ENCODE results near the gene DIP2C.

DIP2C gene

DNA sequence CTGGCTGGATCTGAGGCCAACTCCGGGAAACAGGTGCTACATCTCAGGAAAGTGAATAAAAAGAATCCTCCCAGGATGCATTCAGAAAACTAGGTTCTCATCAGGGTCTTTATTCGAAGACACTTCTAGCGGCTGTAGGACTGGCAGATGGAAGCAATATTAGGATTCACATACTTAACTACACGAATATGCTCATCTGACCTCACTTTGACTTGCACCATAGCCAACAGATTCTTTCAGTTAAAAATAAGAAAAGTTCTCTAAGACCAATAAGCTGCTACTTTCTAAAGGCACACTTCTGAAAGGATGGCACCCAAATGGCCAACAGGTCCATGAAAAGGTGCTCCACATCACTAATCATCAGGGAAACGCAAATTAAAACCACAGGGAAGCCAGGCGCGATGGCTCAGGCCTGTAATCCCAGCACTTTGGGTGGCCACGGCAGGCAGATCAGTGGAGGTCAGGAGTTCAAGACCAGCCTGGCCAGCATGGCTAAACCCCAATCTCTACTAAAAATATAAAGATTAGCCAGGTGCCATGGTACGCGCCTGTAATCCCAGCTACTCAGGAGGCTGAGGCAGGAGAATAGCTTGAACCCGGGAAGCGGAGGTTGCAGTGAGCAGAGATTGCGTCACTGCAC lies 296.2 kb downstream of the DIP2C start:
- no peak for DNase-seq (ENCODE audit: low read depth in 2 of 2)

DNA sequence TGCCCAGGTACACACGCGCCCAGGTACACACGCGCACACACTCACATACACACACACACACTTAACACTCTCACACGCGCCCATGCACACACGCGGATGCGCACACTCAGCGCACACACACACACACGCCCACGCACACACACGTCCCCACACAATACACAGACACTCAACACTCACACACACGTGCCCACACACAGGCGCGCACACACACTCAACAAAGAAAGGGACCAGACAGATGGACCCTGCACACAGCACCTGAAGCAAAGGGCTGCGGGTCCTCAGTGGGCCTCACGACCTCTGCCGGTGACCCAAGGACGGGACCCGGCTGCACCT lies 296.8 kb downstream of the DIP2C start:
- no peak for DNase-seq (ENCODE audit: low read depth in 2 of 2)

DNA sequence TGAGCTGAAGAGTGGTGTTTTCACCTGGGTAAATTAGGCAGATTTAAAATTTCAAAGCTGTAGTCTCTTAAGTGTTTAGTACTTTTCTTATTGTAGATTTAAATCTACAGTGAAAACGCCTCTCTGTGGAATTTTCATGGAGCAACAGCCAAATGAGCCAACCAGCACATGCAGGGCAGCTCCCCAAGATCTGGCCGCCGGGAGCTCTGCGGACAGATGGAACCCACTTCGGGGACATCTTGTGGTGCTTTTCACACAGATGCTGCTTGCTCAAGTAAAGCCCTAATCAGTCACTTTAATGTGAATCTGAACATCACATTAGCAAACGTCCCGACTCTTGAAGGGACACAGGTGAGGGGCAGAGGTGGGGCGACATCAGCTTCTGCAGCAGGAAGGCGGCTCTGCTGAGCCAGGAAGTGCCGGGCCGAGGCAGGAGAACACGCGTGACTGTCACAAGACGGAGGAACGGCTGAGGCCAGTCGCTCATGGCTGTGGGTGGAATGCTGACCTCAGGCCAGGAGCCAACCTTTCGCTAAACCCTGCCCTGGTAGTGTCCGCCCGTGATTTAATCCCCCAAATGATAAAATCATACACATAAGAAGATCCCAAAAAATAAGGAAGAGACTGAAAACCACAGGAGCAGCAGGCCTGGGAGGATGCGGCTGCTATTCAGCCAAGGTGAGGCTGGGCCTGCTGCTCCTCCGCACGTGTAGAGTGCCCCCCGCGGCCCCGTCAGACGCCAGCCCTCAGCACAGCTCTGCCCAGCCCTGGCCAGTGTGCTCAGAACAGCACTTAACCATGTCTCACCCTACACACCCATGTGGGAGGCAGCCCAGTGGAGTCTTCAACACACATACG lies 297.4 kb downstream of the DIP2C start:
- no peak for DNase-seq (ENCODE audit: low read depth in 2 of 2)

DNA sequence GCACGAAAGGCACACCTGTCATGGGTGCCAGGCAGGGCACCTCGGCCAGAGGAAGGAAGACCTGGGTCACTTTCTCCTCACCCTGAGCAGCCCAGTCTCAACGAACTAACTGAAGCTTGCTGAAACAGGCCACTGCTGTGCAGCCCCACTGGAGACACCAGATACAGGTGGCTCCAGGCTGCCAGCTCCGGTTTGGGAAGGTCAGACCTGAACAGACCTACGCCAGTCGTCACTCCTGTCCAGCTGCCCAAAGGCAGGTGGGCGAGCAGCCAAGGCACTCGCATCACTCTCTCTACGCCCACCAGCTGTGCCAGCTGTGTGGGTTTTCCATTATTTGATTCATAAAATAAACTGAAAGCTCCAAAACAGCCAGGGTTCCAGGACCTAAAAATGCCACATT lies 298.2 kb downstream of the DIP2C start:
- no peak for DNase-seq (ENCODE audit: low read depth in 2 of 2)

DNA sequence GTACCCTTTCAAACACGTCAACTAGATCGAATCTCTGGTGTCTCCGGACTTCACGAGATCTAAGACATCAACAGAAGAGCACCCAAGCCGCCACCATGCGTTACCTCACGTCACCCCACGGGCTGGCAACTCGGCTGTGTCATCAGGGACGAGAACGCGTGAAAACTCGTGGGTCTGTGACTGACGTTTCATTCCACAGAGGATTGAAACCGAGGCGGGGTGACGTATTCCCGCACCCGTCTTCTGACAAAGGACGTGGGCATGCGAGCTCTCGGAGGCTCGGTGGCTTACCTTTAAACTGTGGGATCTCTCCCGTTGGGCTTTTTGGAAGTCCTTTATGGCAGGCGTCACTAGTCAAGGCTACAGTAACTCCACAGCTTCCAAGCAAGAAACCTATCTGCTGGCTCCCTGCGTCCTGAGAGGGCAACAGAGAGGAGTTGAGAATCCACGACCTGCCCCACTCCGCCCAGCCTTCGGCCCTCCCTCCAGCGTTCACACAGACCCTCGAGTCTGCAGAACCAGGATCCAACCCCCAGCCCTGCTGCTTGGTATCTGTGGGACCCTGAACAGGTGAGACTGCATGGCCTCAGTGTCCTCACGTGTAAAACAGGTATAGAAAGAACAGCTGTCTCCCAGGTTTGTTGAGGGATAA lies 298.9 kb downstream of the DIP2C start:
- DNase-seq (ENCODE audit: low read depth in 2 of 2), result no peak

DNA sequence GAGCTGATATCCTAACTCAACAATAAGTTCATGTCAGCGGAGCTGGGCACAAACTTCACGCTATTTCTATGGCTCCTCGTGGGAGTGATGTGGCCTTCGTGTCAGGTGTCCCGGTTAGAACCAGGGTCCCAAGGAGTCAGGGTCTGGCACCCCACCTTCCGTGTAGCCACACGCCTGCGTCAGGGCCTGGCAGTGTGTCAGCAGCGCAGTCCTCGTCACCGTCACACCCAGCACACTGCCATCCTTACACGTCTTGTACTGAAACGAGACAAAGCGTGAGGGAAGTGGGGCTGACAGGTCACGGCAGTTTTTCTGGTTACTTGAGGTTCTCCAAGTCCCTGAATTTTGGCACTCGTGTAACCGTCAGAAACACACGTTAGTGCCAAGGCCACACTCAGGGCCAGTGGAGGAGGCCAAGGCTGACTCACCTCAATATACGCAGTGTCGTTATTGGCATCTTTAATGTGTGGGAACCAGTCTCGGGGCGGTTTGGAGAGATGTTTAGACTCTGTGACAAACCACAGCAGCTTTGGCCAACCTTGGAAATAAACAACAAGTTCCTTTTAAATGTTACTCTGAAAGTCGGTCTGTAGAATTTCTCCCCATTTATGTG lies 299.5 kb downstream of the DIP2C start:
- no peak for DNase-seq (ENCODE audit: low read depth in 2 of 2)

DNA sequence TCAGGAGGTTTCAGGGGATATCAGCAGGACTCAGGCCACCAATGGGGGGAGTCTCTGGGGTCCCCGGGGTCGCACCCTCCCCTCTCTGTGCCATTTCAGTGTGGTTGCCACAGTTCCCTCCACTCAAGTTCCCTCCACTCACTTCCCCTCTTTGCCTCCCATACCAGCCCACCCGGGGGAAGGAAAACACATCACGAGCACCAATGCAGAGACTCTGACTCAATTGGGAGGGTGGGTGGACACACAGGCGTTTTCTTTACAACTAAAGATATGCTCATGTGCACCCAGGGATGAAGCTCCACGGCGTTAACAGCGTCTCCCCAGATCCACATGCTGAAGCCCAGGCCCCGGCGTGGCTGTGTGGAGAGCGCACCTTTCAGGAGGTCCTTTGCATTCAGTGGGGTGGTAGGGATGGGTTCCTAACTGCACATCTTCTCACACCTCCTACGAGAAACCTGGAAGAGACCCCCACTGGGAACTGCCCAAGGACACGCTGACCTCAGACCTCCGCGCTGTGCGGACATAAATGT lies 300.1 kb downstream of the DIP2C start:
- DNase-seq (ENCODE audit: low read depth in 2 of 2), result no peak

DNA sequence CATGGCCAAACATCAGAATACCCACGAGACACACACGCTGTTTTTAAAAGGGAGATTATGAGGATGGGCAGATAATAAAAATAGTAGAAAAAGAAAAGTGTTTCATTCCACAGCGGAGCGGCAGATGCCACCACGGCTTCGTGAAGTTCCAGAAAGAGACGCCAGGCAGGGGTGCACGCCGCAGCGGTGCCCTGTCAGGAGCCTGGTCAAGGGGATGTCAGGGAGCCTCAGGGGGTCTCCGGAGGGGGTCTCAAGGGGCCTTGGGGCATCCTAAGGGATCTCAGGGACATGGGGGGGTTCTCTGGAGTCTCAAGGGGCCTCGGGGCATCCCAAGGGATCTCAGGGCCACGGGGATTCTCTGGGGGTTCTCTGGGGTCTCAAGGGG lies 300.8 kb downstream of the DIP2C start:
- no peak for DNase-seq (ENCODE audit: low read depth in 2 of 2)

DNA sequence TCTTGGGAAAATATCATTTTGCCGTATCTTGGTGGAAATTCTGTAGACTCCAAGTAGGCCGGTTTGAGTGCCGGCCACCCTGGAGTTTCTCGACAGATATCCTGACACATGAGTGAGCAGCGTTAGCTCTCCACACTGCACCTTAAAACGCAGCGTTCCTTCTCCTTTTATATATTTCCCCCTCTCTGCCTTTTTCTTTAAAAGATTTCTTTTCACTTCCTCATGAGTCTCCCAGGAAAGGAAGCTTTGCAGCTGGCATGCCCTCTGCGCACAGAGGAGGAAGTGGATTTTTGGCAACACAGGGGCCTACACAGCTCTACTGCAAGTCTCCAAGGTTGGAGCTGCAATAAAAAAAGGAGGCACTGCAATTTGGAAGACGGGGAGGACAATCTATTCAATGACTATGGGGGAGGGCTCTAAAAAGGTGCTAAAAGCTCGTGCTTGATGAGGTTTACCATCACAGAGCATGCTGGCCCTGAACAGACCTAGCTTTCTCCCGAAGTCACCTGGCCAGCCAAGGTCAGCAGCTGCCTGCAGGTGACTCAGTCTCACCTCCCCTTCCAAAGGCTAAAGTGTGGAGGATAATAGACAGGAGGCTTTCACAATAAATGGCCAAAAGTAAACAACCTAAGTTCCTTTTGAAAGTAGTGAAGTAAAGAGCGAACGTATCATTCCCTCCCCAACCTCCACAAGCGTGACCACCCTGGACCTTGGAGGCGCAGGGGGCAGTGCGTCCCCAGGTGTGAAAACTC lies 301.4 kb downstream of the DIP2C start:
- no peak for DNase-seq (ENCODE audit: low read depth in 2 of 2)

DNA sequence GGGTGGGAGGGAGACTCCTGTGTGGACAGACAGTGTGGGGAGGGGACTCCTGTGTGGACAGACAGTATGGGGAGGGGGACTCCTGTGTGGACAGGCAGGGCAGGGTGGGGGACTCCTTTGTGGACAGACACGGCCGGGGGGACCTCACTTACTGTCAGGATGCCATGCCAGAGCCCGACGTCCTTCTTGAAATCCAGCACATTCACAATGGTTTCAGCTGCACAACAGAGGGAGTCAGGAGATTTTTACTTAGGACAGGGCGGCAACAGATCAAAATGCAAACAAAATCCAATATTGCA lies 301.9 kb downstream of the DIP2C start:
- DNase-seq (ENCODE audit: low read depth in 2 of 2), result no peak

DNA sequence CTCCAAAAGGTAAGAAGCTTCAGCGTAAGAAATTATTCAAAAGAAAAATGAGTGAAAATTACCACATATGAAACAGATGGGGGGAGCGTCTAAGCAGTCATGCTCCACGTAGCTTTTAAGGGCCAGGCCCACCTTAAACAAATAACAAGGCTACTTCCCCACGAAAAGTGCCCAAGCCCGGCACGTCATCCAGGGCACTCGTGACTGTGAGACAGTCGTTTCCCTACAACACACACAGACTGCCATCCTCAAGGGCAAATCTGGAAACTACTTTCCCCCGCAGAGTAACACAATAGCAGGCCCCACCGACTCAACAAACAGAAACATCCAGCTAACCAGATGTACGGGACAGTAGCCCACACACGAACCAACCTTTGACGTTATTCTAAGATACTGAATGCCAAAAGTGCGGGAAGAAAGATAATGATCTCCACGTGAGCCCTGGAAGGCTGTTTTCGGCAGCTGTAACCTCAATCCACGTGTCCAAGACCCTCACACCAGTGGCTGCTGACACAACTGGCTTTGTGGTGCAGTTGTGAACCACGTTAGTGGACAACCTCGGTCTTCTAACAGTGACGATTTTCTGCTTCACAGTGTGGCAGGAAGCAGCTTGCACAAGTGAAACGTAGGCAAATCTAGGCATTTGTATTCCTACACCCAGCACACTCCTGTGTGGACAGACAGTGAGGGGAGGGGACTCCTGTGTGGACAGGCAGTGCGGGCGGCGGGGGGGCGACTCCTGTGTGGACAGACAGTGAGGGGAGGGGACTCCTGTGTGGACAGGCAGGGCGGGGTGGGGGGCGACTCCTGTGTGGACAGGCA lies 302.5 kb downstream of the DIP2C start:
- no peak for DNase-seq (ENCODE audit: low read depth in 2 of 2)

DNA sequence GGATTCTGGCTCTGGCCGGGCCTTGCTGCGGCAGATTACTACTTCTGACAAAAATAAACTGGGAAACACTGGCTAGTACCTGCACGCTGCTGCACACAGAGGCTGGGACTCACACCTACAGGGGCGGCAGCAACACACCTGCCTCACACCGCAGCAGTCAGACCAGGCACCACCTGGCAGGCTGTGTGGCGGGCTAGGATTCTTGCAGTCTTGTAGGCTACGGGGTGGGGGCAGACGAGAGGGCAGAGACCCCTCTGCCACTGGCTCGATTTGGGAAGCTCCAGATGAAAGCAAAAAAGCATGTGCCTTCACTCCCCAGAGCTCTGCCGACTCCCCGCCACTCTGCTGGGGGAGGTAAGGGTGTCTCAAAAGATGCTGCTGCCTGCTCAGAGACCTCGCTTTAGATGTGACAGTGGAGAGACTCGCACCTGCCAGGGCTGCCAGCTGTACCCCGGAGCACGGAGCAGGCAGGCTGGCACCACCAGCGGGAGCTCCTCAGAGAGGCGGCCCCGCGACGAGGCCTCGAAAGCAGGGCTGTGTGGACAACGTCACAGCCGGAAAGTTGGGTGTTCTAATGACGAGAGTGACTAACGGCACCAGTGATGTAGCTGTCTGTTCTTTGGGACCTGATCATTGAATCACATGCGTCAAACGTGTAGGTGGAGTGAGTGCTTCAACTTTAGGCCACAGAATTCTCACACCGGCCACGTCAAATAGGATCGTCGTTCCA lies 303.7 kb downstream of the DIP2C start:
- DNase-seq (ENCODE audit: low read depth in 2 of 2), result no peak

DNA sequence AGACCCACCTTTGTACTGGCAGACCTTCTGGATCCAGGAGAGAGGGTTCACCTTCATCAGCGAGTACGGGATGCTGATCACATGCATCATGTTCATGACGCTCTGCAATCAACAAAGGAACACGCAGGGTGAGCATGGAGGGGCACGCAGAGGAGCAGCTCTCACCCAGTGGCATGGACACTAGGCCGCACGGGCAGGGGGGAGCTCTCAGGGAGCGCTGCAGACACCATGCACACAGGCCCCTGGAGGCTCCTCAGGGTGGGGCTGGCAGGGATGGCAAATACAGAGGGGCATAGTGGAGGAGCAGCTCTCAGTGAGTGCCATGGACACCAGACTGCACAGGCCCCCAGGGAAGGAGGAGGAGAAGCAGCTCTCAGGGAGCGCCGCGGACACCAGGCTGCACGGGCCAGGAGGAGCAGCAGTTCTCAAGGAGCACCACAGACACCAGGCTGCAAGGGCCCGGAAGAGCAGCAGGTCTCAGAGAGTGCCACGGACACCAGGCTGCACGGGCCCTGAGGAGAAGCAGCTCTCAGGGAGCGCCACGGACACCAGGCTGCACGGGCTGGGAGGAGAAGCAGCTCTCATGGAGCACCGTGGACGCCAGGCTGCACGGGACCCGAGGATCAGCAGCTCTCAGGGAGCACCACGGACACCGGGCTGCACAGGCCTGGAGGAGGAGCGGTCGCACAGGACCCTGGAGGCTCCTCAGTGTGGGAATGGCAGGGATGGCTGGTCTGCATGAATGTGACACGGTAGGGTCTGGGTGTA lies 304.7 kb downstream of the DIP2C start:
- DNase-seq (ENCODE audit: low read depth in 2 of 2), result no peak

DNA sequence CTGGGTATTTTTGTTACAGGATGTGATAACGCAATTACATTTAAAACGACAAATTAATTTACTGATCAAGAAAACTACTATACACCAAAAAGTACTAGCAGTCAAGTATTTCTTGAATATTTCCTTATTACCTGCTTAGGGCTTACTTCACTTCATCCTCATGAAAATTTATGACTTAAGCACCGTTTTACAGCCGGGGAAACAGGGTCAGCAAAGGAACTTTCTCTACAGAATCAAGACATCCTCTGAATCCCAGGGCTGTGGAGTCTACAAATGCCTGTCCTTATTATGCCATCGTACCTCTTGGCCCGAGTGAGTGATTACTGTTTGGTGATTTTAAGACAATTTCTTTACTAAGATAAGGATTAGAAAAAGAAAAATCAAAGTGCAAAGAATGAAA lies 305.9 kb downstream of the DIP2C start:
- no peak for DNase-seq (ENCODE audit: low read depth in 2 of 2)

DNA sequence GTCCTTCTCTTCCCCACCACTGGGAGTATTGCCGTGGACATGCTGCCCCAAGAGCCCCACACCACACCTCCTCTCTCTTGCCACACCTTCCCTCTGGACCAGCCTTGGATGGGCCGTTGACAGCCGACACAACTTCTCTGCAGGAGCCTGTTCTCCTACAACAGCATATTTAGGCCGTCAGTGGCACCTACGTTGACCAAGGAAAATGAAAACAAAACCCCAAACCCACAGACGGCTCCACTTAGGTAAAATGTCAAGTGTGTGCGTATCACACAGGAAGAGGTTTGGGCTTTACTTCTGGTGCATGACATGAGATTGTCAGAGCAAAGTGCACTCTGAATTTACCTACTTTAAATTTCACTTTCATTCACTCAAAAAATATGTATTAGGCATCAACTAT lies 307.7 kb downstream of the DIP2C start:
- no peak for DNase-seq (ENCODE audit: low read depth in 2 of 2)

DNA sequence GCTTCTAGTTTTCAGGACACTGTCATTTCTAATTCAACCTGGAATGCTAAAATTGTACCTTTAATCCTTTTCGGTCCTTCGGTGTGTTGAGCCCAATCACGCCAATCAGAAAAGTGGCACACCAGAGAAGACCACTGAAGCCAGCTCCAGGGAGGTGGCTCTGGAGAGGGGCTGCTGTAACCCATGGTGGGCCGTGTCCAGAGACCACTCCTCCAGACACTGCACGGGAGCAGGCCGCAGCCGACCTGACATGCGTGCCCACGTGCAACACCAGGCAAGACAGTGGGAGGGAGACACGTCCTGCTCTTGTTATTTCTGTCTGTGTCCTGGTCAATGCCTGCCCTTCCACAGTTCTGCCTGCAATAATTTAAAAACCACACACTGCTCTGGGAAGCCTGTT lies 308.1 kb downstream of the DIP2C start:
- DNase-seq (ENCODE audit: low read depth in 2 of 2), result no peak

DNA sequence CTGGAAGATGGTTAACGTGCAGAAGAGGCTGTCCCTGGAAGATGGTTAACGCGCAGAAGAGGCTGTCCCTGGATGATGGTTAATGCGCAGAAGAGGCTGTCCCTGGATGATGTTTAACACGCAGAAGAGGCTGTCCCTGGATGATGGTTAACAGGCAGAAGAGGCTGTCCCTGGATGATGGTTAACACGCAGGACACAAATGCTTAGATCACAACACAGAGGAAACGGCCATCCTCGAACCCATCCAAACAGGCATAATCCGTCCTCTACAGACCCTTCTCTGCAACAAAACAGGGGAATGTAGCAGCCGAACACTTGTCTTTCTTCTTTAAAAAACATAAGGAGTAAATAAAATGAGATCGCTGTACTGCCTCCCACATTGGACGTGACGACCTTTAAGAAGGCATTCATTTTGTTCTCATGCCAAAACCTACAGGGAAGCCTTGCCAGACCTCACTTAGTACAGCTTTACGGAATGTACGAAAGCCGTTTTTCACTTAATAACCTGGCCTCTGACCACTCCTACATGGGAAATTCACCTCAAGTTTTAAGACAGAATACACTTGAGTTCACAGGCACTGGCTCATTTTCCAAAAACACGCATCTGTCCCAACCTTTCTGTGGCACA lies 309.0 kb downstream of the DIP2C start:
- DNase-seq (ENCODE audit: low read depth in 2 of 2), result peak in 1 of 2 experiments; percentile 30

DNA sequence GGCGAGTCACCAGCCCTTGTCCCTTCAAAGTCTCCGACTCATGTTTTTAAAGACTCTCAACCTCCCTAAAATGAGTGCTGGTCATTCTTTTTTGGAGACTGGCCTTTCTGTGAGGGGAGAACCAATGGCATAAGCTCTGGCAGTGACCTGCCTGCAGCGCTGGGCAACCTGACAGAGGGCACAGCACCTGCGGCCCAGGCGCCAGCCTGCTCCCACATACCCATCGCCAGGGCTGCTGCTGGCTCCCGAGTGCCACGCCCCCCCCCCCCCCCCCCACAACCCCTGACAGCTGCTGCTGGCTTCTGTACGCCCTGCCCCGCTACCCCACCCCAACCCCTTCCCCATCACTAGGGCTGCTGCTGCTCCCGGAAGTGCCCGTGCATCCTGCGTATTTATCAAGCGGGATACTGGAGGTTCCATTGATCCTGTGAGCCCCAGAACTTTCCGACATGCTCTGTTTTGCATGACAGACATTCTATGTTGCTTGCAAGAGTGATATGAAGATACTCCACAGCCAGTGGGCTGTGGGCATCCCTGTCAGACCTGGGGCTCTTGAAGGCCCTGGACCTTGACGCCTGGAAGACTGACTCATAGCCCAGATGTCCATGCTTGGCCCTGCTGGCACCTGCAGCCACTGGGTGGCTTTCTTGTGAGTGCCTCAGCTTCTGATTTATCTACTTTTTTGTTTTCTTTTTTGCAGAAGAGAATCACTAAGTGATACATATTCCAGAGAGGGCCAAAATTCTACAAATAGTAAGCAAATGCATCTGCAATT lies 310.4 kb downstream of the DIP2C start:
- DNase-seq (ENCODE audit: low read depth in 2 of 2), result no peak

Data from fibroblast of skin of left quadriceps (primary cell).